Measurements from ENCODE around the gene ABCD1. TPM values are rescaled to one million over a fixed set of nuclear protein-coding genes. Genes with fewer than 3 reads are reported as not detected.
A peak's percentile ranks its signal among the peaks of the same experiment; 100 is the strongest.

Gene ABCD1
- total and polyA plus RNA-seq, 9 of the 15 experiments (the other 6 are each of a cell fraction or from before 2014, with no cell fraction given) = 0.07 to 6.9 (median 2.2) TPM

DNA sequence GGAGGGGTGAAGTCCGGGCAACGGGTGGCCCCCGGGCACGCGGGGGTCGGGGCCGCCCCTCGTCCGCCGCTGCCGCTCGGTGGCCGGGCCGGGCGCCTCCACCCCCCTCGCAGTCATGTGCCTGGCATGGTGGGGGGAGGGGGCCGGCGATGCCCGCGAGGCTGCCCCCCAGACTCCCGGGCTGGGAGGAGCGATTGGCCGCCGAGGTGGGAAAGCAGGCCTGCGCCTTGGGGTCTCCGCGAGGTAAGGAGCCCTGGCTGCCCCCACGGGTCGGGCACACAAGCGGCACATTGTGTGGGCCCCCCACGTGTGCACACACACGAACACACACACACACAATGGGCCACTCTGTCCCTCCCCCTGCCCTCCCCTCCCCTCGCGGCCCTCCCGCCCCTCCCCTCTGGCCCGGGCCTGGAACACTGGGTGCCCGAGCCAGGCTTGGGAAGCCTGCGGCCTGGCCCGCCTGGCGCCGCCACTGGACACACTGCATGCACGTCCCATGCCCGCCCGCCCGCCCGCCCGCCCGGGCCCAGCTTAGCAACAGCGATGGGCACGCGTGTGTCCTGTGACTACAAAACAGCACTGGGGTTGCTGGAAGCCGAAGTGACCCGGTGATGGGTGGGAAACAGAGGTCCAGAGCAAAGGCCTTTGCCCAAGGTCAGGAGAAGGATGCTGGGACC is 35.6 kb upstream of the ABCD1 start:
- no TSS peak for BruUV-seq (replicated peaks)
- ChIA-PET CTCF (ENCODE audit: low intra/inter-chr PET ratio) (no interaction called here), POLR2A (interaction anchor here (0.8 kb wide), 1 partner anchor 20 kb away, joined by 4 read pairs; no protein-coding TSS in a partner anchor)
- Histone ChIP-seq H2AFZ (ENCODE audit: low read depth, low read length) (no peak overlapping the region), H3K36me3 (ENCODE audit: control insufficient read depth, insufficient read depth, low read length) (peaks cover 42% of the 10 kb centered on the region; the same call in 1 of the 3 replicates), H3K27ac (ENCODE audit: extremely low read depth, low read depth, low read length) (peak overlapping the region; percentile 66), H3K9me3 (replicated peaks; ENCODE audit: control insufficient read depth, insufficient read depth, low read depth, low read length) (no peaks in the 10 kb centered on the region), H3K9me1 (ENCODE audit: control insufficient read depth, insufficient read depth, low read length) (peaks cover 4% of the 10 kb centered on the region), H3K9ac (ENCODE audit: insufficient read depth in 1 of 2, low read depth in 2 of 2, low read length in 2 of 2) (peak overlapping the region; percentile 60 to 98; a peak in 3 of 4 replicates), H4K20me1 (replicated peaks; ENCODE audit: control insufficient read depth, insufficient read depth, low read length) (peaks cover 13% of the 10 kb centered on the region), H3K79me2 (ENCODE audit: control insufficient read depth, insufficient read depth, low read length) (peaks cover 37% of the 10 kb centered on the region), H3K27me3 (ENCODE audit: control insufficient read depth in 2 of 2, insufficient read depth in 2 of 2, low read length in 2 of 2) (no peaks in the 10 kb centered on the region), H3K4me1 (replicated peaks in 1 of 2; ENCODE audit: control insufficient read depth in 2 of 2, insufficient read depth in 2 of 2, low read length in 2 of 2) (peaks cover 16 to 79% of the 10 kb centered on the region in 2 experiments; a peak in 4 of 5 replicates), H3K4me3 (peak overlapping the region; percentile 51), H3K4me2 (ENCODE audit: insufficient read depth, low read length) (peak overlapping the region; percentile 82)
- intact Hi-C loops (cut with micrococcal nuclease) (no loop called here), in situ Hi-C loops (cut with MboI) (no loop called here)
- FAIRE-seq (no peak), DNase-seq (ENCODE audit: extremely low read depth in 1 of 4, low spot score in 3 of 4) (peak in 3 of 4 experiments; percentile 39 to 42 (median 41)), ATAC-seq (no peak; the same call in 2 of the 3 replicates)
- 1% methylated on average over 8 of the region's 53 CpGs for WGBS (ENCODE audit: insufficient coverage, low coverage, missing lambda C conversion rate)
- TF ChIP-seq MEF2D (tag; conservative IDR thresholded peaks at IDR 0.05; ENCODE audit: low read depth) (no peak), MIER1 (IDR thresholded peaks at IDR 0.05; ENCODE audit: low read depth) (no peak), ZNF239 (CRISPR knock-in tag; IDR thresholded peaks at IDR 0.05) (no peak), CCAR2 (IDR thresholded peaks at IDR 0.05; ENCODE audit: low read depth, low read length) (no peak), LCOR (CRISPR knock-in tag; IDR thresholded peaks at IDR 0.05) (no peak), ZZZ3 (IDR thresholded peaks at IDR 0.05) (no peak), ZNF24 (IDR thresholded peaks at IDR 0.05) (no peak), XRCC3 (IDR thresholded peaks at IDR 0.05) (no peak), POLR3G (IDR thresholded peaks at IDR 0.05; ENCODE audit: extremely low read depth, insufficient read length, insufficient replicate concordance) (no peak), STAT5B (CRISPR knock-in tag; IDR thresholded peaks at IDR 0.05) (no peak), CREB1 (IDR thresholded peaks at IDR 0.05) (no peak), CREB1 (CRISPR knock-in tag; IDR thresholded peaks at IDR 0.05) (no peak), CBX1 (IDR thresholded peaks at IDR 0.05; ENCODE audit: low read depth) (no peak)
- TF ChIP-seq, protein P1, sequence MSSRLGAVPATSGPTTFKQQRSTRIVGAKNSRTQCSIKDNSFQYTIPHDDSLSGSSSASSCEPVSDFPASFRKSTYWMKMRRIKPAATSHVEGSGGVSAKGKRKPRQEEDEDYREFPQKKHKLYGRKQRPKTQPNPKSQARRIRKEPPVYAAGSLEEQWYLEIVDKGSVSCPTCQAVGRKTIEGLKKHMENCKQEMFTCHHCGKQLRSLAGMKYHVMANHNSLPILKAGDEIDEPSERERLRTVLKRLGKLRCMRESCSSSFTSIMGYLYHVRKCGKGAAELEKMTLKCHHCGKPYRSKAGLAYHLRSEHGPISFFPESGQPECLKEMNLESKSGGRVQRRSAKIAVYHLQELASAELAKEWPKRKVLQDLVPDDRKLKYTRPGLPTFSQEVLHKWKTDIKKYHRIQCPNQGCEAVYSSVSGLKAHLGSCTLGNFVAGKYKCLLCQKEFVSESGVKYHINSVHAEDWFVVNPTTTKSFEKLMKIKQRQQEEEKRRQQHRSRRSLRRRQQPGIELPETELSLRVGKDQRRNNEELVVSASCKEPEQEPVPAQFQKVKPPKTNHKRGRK (tag; IDR thresholded peaks at IDR 0.05) = no peak
- TF ChIP-seq, protein P2, sequence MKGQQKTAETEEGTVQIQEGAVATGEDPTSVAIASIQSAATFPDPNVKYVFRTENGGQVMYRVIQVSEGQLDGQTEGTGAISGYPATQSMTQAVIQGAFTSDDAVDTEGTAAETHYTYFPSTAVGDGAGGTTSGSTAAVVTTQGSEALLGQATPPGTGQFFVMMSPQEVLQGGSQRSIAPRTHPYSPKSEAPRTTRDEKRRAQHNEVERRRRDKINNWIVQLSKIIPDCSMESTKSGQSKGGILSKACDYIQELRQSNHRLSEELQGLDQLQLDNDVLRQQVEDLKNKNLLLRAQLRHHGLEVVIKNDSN (CRISPR knock-in tag; IDR thresholded peaks at IDR 0.05) = peak; percentile 36; the same call in 1 of the 2 replicates
- TF ChIP-seq, protein P3, sequence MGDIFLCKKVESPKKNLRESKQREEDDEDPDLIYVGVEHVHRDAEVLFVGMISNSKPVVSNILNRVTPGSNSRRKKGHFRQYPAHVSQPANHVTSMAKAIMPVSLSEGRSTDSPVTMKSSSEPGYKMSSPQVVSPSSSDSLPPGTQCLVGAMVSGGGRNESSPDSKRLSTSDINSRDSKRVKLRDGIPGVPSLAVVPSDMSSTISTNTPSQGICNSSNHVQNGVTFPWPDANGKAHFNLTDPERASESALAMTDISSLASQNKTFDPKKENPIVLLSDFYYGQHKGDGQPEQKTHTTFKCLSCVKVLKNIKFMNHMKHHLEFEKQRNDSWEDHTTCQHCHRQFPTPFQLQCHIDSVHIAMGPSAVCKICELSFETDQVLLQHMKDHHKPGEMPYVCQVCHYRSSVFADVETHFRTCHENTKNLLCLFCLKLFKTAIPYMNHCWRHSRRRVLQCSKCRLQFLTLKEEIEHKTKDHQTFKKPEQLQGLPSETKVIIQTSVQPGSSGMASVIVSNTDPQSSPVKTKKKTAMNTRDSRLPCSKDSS (IDR thresholded peaks at IDR 0.05; ENCODE audit: low read depth, partially characterized antibody) = no peak
- TF ChIP-seq, protein P4, sequence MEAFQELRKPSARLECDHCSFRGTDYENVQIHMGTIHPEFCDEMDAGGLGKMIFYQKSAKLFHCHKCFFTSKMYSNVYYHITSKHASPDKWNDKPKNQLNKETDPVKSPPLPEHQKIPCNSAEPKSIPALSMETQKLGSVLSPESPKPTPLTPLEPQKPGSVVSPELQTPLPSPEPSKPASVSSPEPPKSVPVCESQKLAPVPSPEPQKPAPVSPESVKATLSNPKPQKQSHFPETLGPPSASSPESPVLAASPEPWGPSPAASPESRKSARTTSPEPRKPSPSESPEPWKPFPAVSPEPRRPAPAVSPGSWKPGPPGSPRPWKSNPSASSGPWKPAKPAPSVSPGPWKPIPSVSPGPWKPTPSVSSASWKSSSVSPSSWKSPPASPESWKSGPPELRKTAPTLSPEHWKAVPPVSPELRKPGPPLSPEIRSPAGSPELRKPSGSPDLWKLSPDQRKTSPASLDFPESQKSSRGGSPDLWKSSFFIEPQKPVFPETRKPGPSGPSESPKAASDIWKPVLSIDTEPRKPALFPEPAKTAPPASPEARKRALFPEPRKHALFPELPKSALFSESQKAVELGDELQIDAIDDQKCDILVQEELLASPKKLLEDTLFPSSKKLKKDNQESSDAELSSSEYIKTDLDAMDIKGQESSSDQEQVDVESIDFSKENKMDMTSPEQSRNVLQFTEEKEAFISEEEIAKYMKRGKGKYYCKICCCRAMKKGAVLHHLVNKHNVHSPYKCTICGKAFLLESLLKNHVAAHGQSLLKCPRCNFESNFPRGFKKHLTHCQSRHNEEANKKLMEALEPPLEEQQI (IDR thresholded peaks at IDR 0.05) = no peak
